Stimulated activated CD8-positive, alpha-beta memory T cell treated with anti-CD3 and anti-CD28 coated beads, Interleukin-15, amount 100 ng/mL, for 24 hours (primary cell): ENCODE data around the gene KDM4F.

Experiments
- DNase-seq: peaks from one replicate; pipeline ENCODE4 v3.0.0-alpha.2; 2020; ENCODE audit warnings: low read depth

Gene KDM4F

DNA sequence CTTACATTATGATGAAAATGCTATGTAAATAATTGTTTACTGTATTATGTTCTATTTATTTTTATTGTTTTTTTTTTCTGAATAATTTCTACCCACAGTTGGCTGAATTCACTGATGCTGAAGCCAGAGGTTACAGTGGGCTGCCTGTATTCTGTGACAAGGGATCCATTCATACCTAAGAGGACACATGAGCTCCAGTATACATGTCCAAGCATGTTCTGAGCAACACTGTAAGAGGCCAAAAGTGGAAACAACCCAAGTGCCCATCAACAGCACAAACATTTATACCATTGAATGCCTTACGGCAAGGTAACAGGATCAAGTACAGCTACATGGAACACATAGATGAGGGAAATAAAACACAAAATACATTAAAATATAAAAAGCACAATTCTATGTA is 16.1 kb downstream of the KDM4F start:
- no peak for DNase-seq

DNA sequence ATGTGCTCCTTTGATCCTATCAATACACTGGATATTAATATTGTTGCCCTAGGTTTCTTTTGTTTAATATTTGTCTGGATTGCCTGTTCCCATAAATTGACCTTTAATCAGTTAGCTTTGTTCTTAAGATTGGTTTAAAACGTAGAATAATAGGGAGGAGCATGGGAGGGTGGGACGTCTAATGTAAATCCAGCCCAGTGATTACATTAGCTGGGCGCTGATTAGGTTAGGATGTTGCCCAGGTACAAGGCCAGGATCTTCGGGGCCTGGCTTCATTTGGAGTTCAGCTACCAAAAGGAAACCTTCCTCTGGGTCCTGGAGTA is 17.5 kb downstream of the KDM4F start, which contains the start of gene SRSF8:
SRSF8 (plus strand) TSS at position 204 of the 323 bp plus-strand sequence. CDS start 308 bp downstream, outside the sequence.
- no peak for DNase-seq

DNA sequence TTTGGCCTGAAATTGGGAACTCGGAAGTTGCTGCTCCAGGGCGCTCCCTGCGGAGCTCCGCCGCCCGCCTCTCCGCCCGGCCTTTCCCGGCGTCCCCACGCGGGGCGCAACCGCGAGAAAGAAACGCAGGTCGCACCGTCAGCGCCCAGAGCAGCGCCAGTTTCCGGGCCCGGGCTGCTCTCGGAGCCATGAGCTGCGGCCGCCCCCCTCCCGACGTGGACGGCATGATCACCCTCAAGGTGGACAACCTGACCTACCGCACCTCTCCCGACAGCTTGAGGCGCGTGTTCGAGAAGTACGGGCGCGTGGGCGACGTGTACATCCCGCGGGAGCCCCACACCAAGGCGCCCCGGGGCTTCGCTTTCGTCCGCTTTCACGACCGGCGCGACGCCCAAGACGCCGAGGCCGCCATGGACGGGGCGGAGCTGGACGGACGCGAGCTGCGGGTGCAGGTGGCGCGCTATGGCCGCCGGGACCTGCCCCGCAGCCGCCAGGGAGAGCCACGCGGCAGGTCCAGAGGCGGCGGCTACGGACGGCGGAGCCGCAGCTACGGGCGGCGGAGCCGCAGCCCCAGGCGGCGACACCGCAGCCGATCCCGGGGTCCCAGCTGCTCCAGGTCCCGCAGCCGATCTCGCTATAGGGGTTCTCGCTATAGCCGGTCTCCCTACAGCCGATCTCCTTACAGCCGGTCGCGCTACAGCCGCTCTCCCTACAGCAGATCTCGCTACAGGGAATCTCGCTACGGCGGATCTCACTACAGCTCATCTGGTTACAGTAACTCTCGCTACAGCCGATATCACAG is 18.0 kb downstream of the KDM4F start:
- peak; percentile 47 for DNase-seq

DNA sequence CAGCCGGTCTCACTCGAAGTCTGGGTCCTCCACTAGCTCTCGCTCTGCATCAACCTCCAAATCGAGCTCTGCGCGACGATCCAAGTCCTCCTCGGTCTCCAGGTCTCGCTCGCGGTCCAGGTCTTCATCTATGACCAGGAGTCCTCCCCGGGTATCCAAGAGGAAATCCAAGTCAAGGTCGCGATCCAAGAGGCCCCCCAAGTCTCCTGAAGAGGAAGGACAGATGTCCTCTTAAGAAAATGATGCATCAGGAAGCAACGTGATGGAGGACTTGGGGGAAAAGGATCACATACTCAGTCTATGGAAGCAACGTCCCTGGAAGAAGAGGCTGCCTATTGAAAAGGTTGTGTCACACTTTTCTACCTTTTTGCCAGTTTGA is 18.6 kb downstream of the KDM4F start:
- DNase-seq, result no peak

DNA sequence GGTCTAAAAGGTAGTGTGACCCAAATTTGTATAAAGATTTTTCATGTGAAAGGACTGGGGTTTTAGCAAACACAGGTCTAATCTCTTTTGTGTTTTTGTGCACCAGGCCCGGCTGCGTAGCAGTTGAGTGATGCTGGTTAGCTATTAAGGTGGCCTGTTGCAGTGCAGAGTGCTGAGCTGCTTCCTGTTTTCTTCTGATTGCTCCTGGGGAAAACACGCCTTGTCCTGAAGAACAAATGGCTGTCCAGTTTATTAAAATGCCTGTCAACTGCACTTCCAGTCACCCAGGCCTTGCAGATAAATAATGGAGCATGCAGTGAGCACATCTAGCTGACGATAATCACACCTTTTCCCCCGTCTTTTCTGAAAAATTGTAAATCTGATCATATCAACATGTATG is 19.3 kb downstream of the KDM4F start:
- DNase-seq, result no peak

DNA sequence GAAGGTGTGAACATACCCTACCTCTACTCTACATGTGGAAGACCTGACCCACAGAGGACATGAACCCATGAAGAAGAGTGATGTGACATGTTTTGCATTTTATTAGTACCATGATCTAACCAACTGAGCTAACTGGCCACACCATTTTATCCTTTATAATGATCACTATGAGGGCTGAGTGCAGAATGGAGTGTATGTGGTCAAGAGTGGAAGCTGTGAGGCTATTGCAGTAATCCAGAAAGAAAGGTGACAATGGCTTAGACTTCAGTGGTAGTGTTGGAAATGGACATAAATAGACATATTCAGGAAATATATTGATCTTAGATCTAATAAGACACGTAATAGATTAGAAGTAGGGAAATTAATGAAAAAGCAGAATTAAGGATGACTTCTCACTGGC is 21.2 kb downstream of the KDM4F start:
- DNase-seq, result no peak

DNA sequence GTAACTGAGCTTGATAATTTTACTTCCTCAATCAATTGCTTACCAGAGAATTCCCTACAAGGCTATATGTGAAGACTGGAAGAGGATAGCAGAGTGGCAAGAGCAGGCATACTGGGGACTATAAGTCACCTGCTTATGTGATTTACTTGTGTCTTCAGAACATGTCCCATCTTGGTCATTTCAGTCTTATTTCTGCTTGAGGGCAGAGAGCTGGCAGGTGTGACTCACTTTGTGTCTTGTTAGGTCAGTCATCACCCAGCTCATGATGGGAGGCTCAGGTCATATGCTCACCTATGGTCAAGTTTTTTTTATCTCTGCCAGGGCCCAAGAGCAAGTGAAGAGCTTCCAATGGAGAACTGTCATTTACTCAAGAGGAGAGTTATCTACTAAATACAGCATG is 23.7 kb downstream of the KDM4F start:
- DNase-seq, result no peak

DNA sequence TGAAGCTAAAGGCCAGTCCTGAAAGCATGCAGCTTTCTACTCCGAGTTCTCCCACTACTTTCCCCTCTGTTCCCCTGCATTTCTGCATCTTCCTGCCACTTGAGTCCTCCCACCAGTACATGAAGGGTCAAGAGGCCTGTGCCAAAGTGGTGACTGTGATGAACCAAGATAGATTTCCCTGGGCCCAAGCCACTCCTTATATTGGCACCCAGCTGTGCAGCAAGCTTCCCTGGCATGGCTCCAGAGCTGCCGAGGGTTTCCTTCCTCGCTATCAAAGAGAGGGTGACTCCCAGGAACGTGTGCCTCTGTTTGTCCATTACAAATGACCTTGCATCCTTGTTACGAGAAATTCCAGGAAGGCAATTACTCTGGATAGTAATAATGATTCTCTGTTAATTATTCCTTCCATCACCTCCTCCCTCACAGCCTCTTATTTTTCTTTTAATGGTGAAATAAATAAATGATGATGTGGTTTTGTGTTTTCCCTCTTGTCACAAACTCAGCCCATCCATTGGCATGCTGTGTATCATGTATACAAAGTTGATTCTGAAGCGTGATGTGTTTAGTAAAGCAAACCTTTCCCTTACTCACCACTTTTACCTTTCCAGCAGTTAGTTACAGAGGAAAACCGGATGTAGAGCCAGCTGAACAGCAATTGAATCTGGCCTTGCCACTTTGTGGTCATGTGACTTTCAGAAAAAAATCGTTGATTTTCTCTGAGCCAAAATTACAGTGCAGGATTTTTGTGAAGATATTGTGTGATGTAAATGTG is 25.8 kb downstream of the KDM4F start:
- no peak for DNase-seq

DNA sequence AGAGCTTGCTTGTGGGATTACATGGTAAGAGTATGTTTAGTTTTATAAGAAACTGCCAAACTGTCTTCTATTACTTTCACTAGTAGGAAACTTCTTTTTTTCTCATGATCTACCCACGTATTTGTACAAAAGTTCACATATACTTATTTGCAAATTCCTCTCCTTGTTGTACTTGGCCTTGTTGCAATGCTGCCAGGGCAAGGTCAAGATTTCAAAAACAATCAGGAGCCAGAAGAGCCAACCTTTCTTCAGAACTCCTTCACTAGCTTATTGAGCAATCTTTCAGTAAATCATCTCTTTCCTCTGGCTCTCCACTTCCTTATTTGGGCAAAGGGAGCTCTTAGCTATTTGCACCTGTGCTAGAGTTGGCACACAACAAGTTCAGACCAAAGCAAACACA is 27.2 kb downstream of the KDM4F start:
- DNase-seq, result no peak

DNA sequence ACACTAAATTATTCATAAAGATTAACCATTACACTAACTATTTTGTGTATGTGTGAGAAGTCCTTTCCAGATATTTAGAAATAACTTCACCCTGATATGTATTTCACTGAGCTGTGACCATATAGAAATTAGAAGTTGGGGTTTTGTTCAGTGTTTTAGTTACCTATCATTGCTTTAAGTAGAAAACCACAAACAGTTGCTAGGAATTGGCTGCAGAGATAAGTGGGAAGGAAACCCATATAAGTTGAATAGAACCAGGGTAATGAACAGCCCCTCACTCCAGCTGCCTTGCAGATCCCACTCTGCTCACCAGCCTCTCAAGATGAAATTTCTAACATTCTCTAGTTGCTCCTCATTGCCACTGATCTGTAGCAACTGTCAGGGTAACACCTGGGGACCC is 27.8 kb downstream of the KDM4F start:
- DNase-seq, result no peak

DNA sequence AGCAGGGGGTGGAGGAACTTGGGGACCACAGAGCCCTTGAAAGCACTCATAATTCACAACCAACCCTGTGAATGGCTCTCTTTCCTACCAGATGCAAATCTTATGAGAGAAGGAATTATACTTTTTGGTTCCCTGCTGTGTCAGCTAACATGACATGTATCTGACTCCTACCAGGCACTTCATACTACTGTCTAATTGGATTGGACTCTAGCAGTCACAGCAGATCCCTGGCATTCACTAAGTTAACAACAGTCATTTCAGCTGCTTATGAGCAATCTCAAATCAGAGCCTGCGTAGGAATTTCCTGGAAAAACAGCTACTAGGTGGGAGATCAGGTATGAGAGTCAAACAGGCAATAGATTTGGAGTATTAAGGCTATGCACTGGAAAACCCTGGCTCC is 29.3 kb downstream of the KDM4F start:
- no peak for DNase-seq

DNA sequence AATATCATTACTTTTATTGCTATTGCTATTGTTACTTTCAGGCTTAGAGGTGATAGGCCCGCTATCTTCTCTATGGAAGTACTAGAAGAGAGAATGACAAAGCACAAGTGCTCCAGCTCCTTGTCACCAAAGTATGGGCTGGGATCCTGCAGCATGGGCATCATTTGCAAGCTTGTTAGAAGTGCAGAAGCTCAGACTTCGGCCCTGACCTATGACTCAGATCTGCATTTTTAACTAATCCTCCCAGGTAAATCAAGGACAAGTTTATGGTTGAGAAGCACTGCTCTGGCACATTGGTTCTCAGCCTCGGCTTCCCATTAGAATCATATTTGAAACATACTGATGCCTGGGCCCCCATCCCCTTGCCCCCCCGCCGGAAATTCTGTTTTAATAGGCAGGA is 31.8 kb downstream of the KDM4F start:
- no peak for DNase-seq

DNA sequence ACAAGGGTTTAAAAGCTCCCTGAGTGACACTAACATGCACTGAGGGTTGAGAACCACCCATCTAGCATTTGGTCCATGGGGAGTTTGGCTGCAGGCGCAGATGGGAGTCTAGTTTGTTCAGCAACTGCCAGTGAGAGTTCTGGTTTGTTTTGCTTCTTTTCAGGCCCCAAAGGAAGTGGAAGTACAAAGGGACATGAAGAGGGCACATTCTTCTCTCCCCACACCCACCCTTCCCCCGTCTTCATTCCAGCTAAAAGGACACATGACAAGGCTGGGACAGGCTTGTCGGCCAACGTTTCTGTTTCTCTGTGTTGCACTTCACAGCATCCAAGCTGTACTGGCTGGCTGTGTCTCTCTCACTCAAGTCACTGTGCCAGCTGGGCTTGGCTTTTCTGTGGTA is 32.2 kb downstream of the KDM4F start:
- no peak for DNase-seq

DNA sequence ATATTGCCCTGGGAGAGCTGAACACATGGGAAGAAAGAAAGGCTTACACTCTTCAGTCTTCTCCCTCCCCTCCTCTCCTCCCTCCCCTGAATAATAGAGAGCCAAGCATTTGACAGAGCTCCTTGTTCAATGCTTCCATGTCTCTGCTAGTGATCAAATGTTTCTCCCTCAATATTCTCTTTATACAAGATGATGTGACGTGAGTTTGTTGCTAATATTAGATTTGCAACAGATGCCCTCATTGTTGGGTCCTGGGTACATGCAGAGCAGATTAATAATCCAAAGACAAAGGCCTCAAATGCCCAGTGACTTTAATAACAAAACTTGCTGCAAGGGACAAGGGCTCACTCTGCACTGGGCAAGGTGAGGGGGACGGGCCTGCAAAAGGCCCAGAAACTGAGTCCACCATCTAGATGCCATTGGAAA is 33.4 kb downstream of the KDM4F start:
- DNase-seq, result no peak

DNA sequence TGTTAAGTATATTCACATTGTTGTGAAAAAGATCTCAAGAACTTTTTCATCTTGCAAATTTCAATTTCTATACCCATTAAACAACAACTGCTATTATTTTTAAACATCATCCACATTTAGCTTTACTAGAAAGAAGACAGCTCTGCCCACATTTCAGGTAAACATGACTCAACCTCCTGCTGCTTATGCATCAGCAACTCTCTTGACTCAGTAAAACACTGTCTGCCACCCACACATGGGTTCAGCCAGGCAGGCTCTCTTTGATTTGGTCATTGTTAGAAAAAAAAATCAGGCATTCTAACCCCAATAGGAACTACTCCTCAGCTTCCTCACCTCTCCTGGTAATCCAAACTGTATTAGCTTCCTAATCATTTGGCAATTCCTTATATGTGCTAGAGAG is 35.3 kb downstream of the KDM4F start:
- DNase-seq, result no peak

DNA sequence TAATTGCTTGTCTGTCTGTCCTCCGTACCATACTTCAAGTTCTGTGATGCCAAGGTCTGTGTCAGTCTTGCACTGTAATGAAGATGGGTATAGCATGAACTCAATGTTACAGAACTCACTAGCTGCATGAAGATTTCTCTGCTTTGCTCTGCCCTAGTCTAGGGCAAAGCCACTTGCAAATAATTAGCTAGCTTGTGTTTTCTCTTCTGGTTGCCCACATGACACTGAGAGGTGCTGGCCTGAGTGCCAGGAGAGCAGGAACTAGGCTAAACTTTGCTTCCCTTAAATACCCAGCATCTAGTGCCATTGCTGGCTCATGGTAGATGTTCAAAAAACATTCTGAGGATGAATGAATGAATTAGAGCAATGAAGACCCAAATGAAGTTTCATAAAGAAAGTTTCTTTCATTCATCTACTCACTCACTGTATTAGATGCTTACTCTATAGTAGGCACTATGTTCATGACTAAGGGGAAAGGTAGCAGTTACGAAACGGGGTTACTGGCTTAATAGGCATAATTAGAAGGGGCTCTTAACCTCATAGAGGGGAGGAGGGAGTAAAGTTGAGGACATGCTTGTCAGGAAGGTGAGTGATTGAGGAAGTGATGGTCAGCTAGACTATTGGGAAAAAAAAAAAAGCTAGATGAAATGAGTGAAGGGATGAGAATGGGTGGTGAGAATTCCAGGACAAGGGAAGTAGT is 36.0 kb downstream of the KDM4F start:
- DNase-seq, result no peak

DNA sequence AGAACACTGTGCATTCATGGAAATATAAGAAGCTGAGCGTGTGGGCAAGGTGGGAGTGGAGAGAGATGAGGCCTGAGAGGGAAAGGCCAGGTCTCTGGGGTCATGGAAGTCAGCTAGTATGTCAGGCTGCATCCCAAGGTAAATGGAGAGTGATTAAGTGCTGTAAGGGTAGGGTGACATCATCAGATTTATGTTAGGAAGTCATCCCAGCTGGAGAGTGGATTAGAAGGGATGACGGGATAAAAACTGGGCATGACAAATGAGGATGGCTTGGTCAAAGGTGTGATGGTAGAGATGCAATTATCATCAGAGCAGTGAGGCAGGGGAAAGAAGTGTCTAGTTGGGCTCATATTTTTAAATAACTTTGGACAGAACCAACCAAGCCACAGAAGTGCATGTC is 36.9 kb downstream of the KDM4F start:
- DNase-seq, result no peak

DNA sequence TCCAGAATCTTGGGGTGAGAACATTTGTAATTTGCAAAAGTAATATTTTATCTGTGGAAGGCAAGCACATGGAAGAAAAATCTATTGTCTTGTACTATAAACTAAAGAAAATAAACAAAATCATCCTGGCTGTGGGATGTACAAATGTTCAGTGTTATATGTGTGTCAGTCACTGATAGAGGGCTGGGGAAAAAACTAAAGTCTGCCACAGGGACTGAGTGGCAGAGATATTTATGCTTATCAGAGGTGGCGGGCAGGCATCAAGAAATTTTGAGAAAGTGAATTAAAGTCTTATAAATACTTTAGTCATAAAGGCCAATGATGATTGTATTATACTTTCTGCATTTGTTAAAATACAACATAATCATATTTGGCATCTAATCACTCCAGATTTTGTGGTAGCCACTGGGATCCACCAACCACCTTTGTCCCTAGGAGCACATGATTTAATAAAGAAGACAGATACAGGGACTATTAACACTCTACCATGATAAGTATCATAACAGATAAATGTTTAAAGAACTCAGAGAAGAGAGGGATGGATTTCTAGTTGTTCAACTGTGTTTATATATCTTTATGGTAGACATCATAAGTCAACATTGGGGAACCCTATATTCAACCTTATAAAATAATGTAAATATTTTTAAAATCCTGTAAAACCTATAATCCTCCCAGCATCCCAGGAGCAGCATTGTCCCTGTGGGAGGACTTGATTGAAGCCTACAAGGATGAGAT is 37.8 kb downstream of the KDM4F start:
- DNase-seq, result no peak

DNA sequence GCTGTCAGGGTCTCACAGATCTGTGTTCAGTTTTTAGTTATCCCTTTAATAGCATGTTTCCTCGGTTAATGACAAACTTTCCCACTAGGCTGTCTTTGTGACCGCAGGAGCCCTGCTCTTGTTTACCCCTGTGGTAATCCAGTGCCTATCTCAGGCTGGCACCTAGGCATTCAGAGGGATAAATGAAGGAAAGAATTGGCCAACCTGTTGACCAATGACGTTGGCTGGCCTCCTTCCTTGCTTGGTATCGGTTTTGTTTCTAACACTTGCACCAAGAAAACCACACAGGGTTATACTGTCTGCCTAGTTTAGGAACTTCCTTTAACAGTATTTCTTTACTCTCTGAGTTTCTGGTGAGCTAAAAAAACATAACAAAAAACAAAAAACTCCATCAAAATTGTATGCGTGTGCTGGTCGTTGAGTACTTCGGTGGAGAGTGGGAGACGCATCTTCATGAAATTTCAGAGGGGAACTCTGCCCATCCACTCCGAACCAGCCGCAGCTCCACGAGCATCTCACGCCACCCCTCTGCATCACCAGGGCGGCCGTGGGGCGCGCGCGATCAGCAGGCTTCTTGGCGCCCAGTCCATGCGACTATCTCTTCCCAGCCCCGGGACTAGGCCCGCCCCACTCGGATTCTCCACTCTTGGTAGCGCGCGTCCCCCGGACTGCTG is 39.9 kb downstream of the KDM4F start:
- DNase-seq, result no peak

DNA sequence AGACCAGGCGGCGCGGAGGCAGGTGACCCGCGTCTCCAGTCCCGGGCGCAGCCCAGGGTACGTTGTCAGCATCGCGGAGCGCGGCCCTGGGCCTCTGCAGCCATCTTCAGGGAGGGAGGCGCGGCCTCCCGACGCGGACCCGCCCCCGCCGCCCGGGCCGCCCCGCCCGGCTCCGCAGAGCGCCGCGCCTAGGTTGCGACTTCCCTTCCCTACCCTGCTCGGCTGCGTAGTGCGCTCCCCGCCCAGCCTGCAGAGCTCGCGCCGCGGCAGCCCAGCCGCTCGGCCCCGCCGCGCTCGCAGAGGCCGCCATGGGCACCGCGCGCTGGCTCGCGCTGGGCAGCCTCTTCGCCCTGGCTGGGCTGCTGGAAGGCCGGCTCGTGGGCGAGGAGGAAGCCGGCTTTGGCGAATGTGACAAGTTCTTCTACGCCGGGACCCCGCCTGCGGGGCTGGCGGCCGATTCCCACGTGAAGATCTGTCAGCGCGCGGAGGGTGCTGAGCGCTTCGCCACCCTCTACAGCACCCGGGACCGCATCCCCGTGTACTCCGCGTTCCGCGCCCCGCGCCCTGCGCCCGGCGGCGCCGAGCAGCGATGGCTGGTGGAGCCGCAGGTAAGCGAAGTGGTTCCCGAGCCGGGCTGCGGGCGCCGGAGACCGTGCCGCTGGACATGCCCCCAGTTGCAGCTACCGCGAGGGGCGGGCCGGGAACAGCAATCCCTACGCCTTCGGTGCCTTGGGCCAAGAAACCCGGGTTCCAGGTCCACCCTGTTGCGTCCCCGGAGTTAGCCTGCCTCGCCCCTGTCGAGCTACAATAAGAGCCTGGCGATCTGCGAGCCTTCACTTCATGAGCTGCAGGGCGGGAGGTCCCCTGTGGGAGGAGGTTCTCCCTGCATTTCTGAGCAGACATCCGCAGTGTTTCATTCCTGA is 40.7 kb downstream of the KDM4F start, which contains the start of gene ENDOD1:
ENDOD1 (plus strand) TSS at position 227 of the 923 bp plus-strand sequence; CDS start at position 309, 82 bp downstream.
- peak; percentile 64 for DNase-seq
